Neural progenitor cell (in vitro differentiated cells): ENCODE data around the gene DEFB112. TPM values are rescaled to one million over a fixed set of nuclear protein-coding genes. Genes with fewer than 3 reads are reported as not detected.
A peak's percentile ranks its signal among the peaks of the same experiment; 100 is the strongest.

Source experiments
- DNase-seq: peaks from one replicate; pipeline ENCODE4 v3.0.0-alpha.2; 2016; ENCODE audit warnings: low spot score
- H2AFZ ChIP-seq: fragments of 200-600 bp; sonication (generic); replicated peaks from 2 replicates; pipeline ENCODE4 v1.6.1; 2016; ENCODE audit warnings: antibody characterized with exemption
- H3F3A ChIP-seq: fragments of 200-600 bp; sonication (generic); 2 replicates; pipeline ENCODE4 v1.6.1; 2016; ENCODE audit warnings: antibody characterized with exemption, low read depth
- H3K27ac ChIP-seq: fragments of 200-600 bp; sonication (generic); 2 replicates; pipeline ENCODE4 v1.5.1; 2016; ENCODE audit warnings: mild to moderate bottlenecking
- H3K27me3 ChIP-seq: fragments of 200-600 bp; sonication (generic); 2 replicates; pipeline ENCODE4 v1.6.1; 2016; ENCODE audit warnings: mild to moderate bottlenecking, moderate library complexity
- H3K36me3 ChIP-seq: fragments of 200-600 bp; sonication (generic); 2 replicates; pipeline ENCODE4 v1.5.1; 2016
- H3K4me1 ChIP-seq: fragments of 200-600 bp; sonication (generic); 2 replicates; pipeline ENCODE4 v1.6.1; 2016; ENCODE audit warnings: mixed run types
- H3K4me2 ChIP-seq: fragments of 200-600 bp; sonication (generic); 2 replicates; pipeline ENCODE4 v1.6.1; 2016
- H3K4me3 ChIP-seq: fragments of 200-600 bp; sonication (generic); 2 replicates; pipeline ENCODE4 v1.5.1; 2016
- H3K79me2 ChIP-seq: fragments of 200-600 bp; sonication (generic); 2 replicates; pipeline ENCODE4 v1.6.1; 2016; ENCODE audit warnings: low read depth
- H3K9ac ChIP-seq: fragments of 200-600 bp; sonication (generic); 2 replicates; pipeline ENCODE4 v1.6.1; 2016
- H3K9me3 ChIP-seq: fragments of 200-600 bp; sonication (generic); 2 replicates; pipeline ENCODE4 v1.5.1; 2016; ENCODE audit warnings: low read depth
- H4K20me1 ChIP-seq: fragments of 200-600 bp; sonication (generic); 2 replicates; pipeline ENCODE4 v1.6.1; 2016; ENCODE audit warnings: low read depth
- H3K27ac Mint-ChIP-seq: 3 replicates; pipeline ENCODE4 v1.8.0; 2021; ENCODE audit warnings: mixed read lengths
- H3K27me3 Mint-ChIP-seq: 2 replicates; pipeline ENCODE4 v1.8.0; 2022; ENCODE audit warnings: low read depth, mild to moderate bottlenecking, inconsistent platforms, moderate library complexity, mixed read lengths; ENCODE audit not compliant: insufficient read depth
- H3K36me3 Mint-ChIP-seq: 3 replicates; pipeline ENCODE4 v1.8.0; 2021; ENCODE audit warnings: mixed read lengths
- H3K4me1 Mint-ChIP-seq: 3 replicates; pipeline ENCODE4 v1.8.0; 2021; ENCODE audit warnings: mixed read lengths
- H3K4me3 Mint-ChIP-seq: 3 replicates; pipeline ENCODE4 v1.8.0; 2021; ENCODE audit warnings: mild to moderate bottlenecking, moderate library complexity, mixed read lengths
- H3K9me3 Mint-ChIP-seq: 3 replicates; pipeline ENCODE4 v1.8.0; 2020; ENCODE audit warnings: mixed read lengths
- CTCF ChIP-seq: fragments of 200-600 bp; sonication (generic); IDR thresholded peaks from 2 replicates; pipeline ENCODE4 v1.5.1; 2017; ENCODE audit warnings: antibody characterized with exemption, mild to moderate bottlenecking
- EZH2 ChIP-seq: fragments of 200-600 bp; sonication (generic); IDR thresholded peaks from 2 replicates; pipeline ENCODE4 v1.6.1; 2017; ENCODE audit warnings: antibody characterized with exemption, mild to moderate bottlenecking, moderate library complexity
- EZH2phosphoT487 ChIP-seq: fragments of 200-600 bp; sonication (generic); IDR thresholded peaks from 2 replicates; pipeline ENCODE4 v1.6.1; 2017; ENCODE audit warnings: antibody characterized with exemption
- total RNA-seq: library from RNA; depleted of rRNA; stranded (reverse); fragments of >200 nt; gene quantifications from 2 replicates; pipeline ENCODE4 v1.2.3, GENCODE V29; 2015; ENCODE audit warnings: low replicate concordance

Gene DEFB112
- total RNA-seq, 1 donor from 2014 or later, result not detected

GRCh38 chr6:50089911-50090310 lies 40.2 kb upstream of the DEFB112 start:
- Histone ChIP-seq H3K9me3 (no peaks in the 10 kb centered on the region), H3K27me3 (no peaks in the 10 kb centered on the region), H3K79me2 (no peaks in the 10 kb centered on the region), H3K27ac (no peak overlapping the region), H3K36me3 (no peaks in the 10 kb centered on the region), H2AFZ (no peak overlapping the region), H3K4me3 (no peak overlapping the region), H3F3A (no peaks in the 10 kb centered on the region), H4K20me1 (no peaks in the 10 kb centered on the region), H3K4me2 (no peak overlapping the region), H3K9ac (no peak overlapping the region), H3K4me1 (no peaks in the 10 kb centered on the region)
- H3K9me3 Mint-ChIP-seq, result no peaks in the 10 kb centered on the region
- H3K27ac Mint-ChIP-seq, result no peak overlapping the region
- no peaks in the 10 kb centered on the region for H3K36me3 Mint-ChIP-seq
- TF ChIP-seq EZH2 (no peak), CTCF (no peak), EZH2phosphoT487 (no peak)
- no peak overlapping the region for H3K4me3 Mint-ChIP-seq
- DNase-seq, result no peak
- no peaks in the 10 kb centered on the region for H3K27me3 Mint-ChIP-seq
- no peaks in the 10 kb centered on the region for H3K4me1 Mint-ChIP-seq

GRCh38 chr6:50087231-50087954 lies 37.7 kb upstream of the DEFB112 start:
- Histone ChIP-seq H3K79me2 (no peaks in the 10 kb centered on the region), H3K4me1 (no peaks in the 10 kb centered on the region), H3K9ac (no peak overlapping the region), H3K4me3 (no peak overlapping the region), H3K27ac (no peak overlapping the region), H3K36me3 (no peaks in the 10 kb centered on the region), H3F3A (no peaks in the 10 kb centered on the region), H2AFZ (no peak overlapping the region), H3K4me2 (no peak overlapping the region), H3K9me3 (no peaks in the 10 kb centered on the region), H4K20me1 (no peaks in the 10 kb centered on the region), H3K27me3 (no peaks in the 10 kb centered on the region)
- H3K4me3 Mint-ChIP-seq, result no peak overlapping the region
- H3K4me1 Mint-ChIP-seq, result no peaks in the 10 kb centered on the region
- H3K9me3 Mint-ChIP-seq, result no peaks in the 10 kb centered on the region
- peak; percentile 35 for TF ChIP-seq CTCF
- TF ChIP-seq EZH2phosphoT487, result no peak
- TF ChIP-seq EZH2, result no peak
- peak; percentile 15 for DNase-seq
- no peak overlapping the region for H3K27ac Mint-ChIP-seq
- H3K36me3 Mint-ChIP-seq, result no peaks in the 10 kb centered on the region
- H3K27me3 Mint-ChIP-seq, result no peaks in the 10 kb centered on the region

- no peak overlapping the region for H3K4me2 ChIP-seq
- H3K27me3 ChIP-seq, result no peaks in the 10 kb centered on the region
Measured at GRCh38 chr6:50077385-50077784, 27.7 kb upstream of the DEFB112 start.

GRCh38 chr6:50076431-50076830 lies 26.7 kb upstream of the DEFB112 start:
- H3K9me3 ChIP-seq, result no peaks in the 10 kb centered on the region
- DNase-seq, result no peak
- no peaks in the 10 kb centered on the region for H3K9me3 Mint-ChIP-seq
- no peak overlapping the region for H3K4me2 ChIP-seq
- no peaks in the 10 kb centered on the region for H3K79me2 ChIP-seq
- no peaks in the 10 kb centered on the region for H3K36me3 Mint-ChIP-seq
- H3K9ac ChIP-seq, result no peak overlapping the region
- H3F3A ChIP-seq, result no peaks in the 10 kb centered on the region
- no peaks in the 10 kb centered on the region for H3K4me1 ChIP-seq
- H3K4me1 Mint-ChIP-seq, result no peaks in the 10 kb centered on the region
- H3K36me3 ChIP-seq, result no peaks in the 10 kb centered on the region
- H3K4me3 Mint-ChIP-seq, result no peak overlapping the region
- no peak overlapping the region for H3K27ac Mint-ChIP-seq
- H3K27me3 ChIP-seq, result no peaks in the 10 kb centered on the region
- no peak overlapping the region for H3K27ac ChIP-seq
- TF ChIP-seq EZH2phosphoT487, result no peak
- no peak for TF ChIP-seq CTCF
- no peak for TF ChIP-seq EZH2
- peaks cover 3% of the 10 kb centered on the region for H3K27me3 Mint-ChIP-seq
- H4K20me1 ChIP-seq, result no peaks in the 10 kb centered on the region
- no peak overlapping the region for H3K4me3 ChIP-seq
- H2AFZ ChIP-seq, result no peak overlapping the region

More at GRCh38 chr6:50077385-50077784, 27.7 kb upstream of the DEFB112 start:
- DNase-seq, result no peak
- Histone ChIP-seq H3K4me3 (no peak overlapping the region), H2AFZ (no peak overlapping the region), H4K20me1 (no peaks in the 10 kb centered on the region), H3K36me3 (no peaks in the 10 kb centered on the region), H3K9ac (no peak overlapping the region), H3K9me3 (no peaks in the 10 kb centered on the region), H3F3A (no peaks in the 10 kb centered on the region), H3K4me1 (no peaks in the 10 kb centered on the region), H3K79me2 (no peaks in the 10 kb centered on the region), H3K27ac (no peak overlapping the region)
- no peaks in the 10 kb centered on the region for H3K4me1 Mint-ChIP-seq
- H3K9me3 Mint-ChIP-seq, result no peaks in the 10 kb centered on the region
- H3K27me3 Mint-ChIP-seq, result no peaks in the 10 kb centered on the region
- H3K4me3 Mint-ChIP-seq, result no peak overlapping the region
- no peak for TF ChIP-seq EZH2
- H3K27ac Mint-ChIP-seq, result no peak overlapping the region
- no peaks in the 10 kb centered on the region for H3K36me3 Mint-ChIP-seq
